MM.1S (cell line): ENCODE data around the gene GALNT10.

Experiments used
- DNase-seq: peaks from one replicate; pipeline ENCODE4 v3.0.0-alpha.2; 2015
- H2AFZ ChIP-seq: fragments of 300-600 bp; sonication (generic); 2 replicates; pipeline ENCODE4 v1.6.0; 2016; ENCODE audit warnings: antibody characterized with exemption, low read length
- H3F3A ChIP-seq: fragments of 300-600 bp; sonication (generic); 2 replicates; pipeline ENCODE4 v1.6.1; 2016; ENCODE audit warnings: mild to moderate bottlenecking, antibody characterized with exemption, low read length, moderate library complexity, mixed read lengths; ENCODE audit not compliant: insufficient read depth
- H3K27ac ChIP-seq: fragments of 300-600 bp; sonication (generic); 2 replicates; pipeline ENCODE4 v1.5.1; 2016; ENCODE audit warnings: mild to moderate bottlenecking, low read length
- H3K27me3 ChIP-seq: fragments of 300-600 bp; sonication (generic); replicated peaks from 2 replicates; pipeline ENCODE4 v1.6.0; 2016; ENCODE audit warnings: low read length; ENCODE audit not compliant: insufficient read depth
- H3K36me3 ChIP-seq: fragments of 300-600 bp; sonication (generic); replicated peaks from 2 replicates; pipeline ENCODE4 v1.6.1; 2016; ENCODE audit warnings: mild to moderate bottlenecking, low read length, mixed read lengths; ENCODE audit not compliant: insufficient read depth
- H3K4me1 ChIP-seq: fragments of 300-600 bp; sonication (generic); 2 replicates; pipeline ENCODE4 v1.6.1; 2016; ENCODE audit warnings: low read length, mixed read lengths
- H3K4me2 ChIP-seq: fragments of 300-600 bp; sonication (generic); 2 replicates; pipeline ENCODE4 v1.6.0; 2016; ENCODE audit warnings: low read depth, low read length
- H3K4me3 ChIP-seq: fragments of 300-600 bp; sonication (generic); 2 replicates; pipeline ENCODE4 v1.5.1; 2016; ENCODE audit warnings: low read length, mixed read lengths
- H3K79me2 ChIP-seq: fragments of 300-600 bp; sonication (generic); 2 replicates; pipeline ENCODE4 v1.6.1; 2016; ENCODE audit warnings: mixed run types, low read length, mixed read lengths
- H3K9ac ChIP-seq: fragments of 300-600 bp; sonication (generic); 2 replicates; pipeline ENCODE4 v1.6.1; 2016; ENCODE audit warnings: low read length, mixed read lengths
- H3K9me2 ChIP-seq: fragments of 300-600 bp; sonication (generic); replicated peaks from 2 replicates; pipeline ENCODE4 v1.6.1; 2016; ENCODE audit warnings: mild to moderate bottlenecking, low read length, mixed read lengths; ENCODE audit not compliant: insufficient read depth
- H3K9me3 ChIP-seq: fragments of 300-600 bp; sonication (generic); replicated peaks from 2 replicates; pipeline ENCODE4 v1.6.1; 2016; ENCODE audit warnings: mild to moderate bottlenecking, low read length, mixed read lengths; ENCODE audit not compliant: insufficient read depth
- H4K20me1 ChIP-seq: fragments of 300-600 bp; sonication (generic); 2 replicates; pipeline ENCODE4 v1.6.1; 2016; ENCODE audit warnings: mild to moderate bottlenecking, low read length, moderate library complexity, mixed read lengths; ENCODE audit not compliant: insufficient read depth
- CTCF ChIP-seq: fragments of 300-600 bp; sonication (generic); IDR thresholded peaks from 2 replicates; pipeline ENCODE4 v1.5.1; 2016; ENCODE audit warnings: antibody characterized with exemption, low read length, mixed read lengths
- EZH2 ChIP-seq: fragments of 300-600 bp; sonication (generic); optimal IDR thresholded peaks from 2 replicates; pipeline ENCODE3; 2017; ENCODE audit warnings: low read depth, mild to moderate bottlenecking, antibody characterized with exemption, low read length, mixed read lengths
- EZH2phosphoT487 ChIP-seq: fragments of 300-600 bp; sonication (generic); IDR thresholded peaks from 2 replicates; pipeline ENCODE4 v1.6.1; 2018; ENCODE audit warnings: antibody characterized with exemption, low read length

GALNT10 gene

GRCh38 chr5:154165886-154166285 is 24.6 kb upstream of the GALNT10 start:
- no peak overlapping the region for H3K27ac ChIP-seq
- TF ChIP-seq EZH2phosphoT487 (no peak), EZH2 (no peak), CTCF (no peak)
- no peak overlapping the region for H3K4me2 ChIP-seq
- H3K36me3 ChIP-seq = no peaks in the 10 kb centered on the region
- no peaks in the 10 kb centered on the region for H3K4me1 ChIP-seq
- H3K9me3 ChIP-seq = no peaks in the 10 kb centered on the region
- no peaks in the 10 kb centered on the region for H3K27me3 ChIP-seq
- H3F3A ChIP-seq = no peaks in the 10 kb centered on the region
- no peak overlapping the region for H3K9ac ChIP-seq
- no peaks in the 10 kb centered on the region for H3K9me2 ChIP-seq
- H4K20me1 ChIP-seq = no peaks in the 10 kb centered on the region
- DNase-seq = no peak
- H3K4me3 ChIP-seq = no peak overlapping the region
- no peaks in the 10 kb centered on the region for H3K79me2 ChIP-seq
- no peak overlapping the region for H2AFZ ChIP-seq

- no peaks in the 10 kb centered on the region for H3K79me2 ChIP-seq
- no peaks in the 10 kb centered on the region for H3K27me3 ChIP-seq
- no peaks in the 10 kb centered on the region for H3K9me2 ChIP-seq
- H3K4me2 ChIP-seq = no peak overlapping the region
- DNase-seq = no peak
- H3K27ac ChIP-seq = no peak overlapping the region
- no peak overlapping the region for H3K9ac ChIP-seq
- no peak overlapping the region for H2AFZ ChIP-seq
- no peak overlapping the region for H3K4me3 ChIP-seq
- H3F3A ChIP-seq = no peaks in the 10 kb centered on the region
- no peaks in the 10 kb centered on the region for H4K20me1 ChIP-seq
- H3K36me3 ChIP-seq = no peaks in the 10 kb centered on the region
- no peaks in the 10 kb centered on the region for H3K4me1 ChIP-seq
- TF ChIP-seq EZH2phosphoT487 (no peak), EZH2 (no peak)
- no peaks in the 10 kb centered on the region for H3K9me3 ChIP-seq
Observed at GRCh38 chr5:154166901-154167791, 23.4 kb upstream of the GALNT10 start.

- Histone ChIP-seq H3K4me1 (no peaks in the 10 kb centered on the region), H3K27me3 (no peaks in the 10 kb centered on the region), H3K4me2 (no peak overlapping the region), H3K9me2 (no peaks in the 10 kb centered on the region), H2AFZ (no peak overlapping the region), H3K9ac (no peak overlapping the region), H3K79me2 (no peaks in the 10 kb centered on the region), H4K20me1 (no peaks in the 10 kb centered on the region), H3K27ac (no peak overlapping the region), H3K4me3 (no peak overlapping the region), H3F3A (no peaks in the 10 kb centered on the region), H3K9me3 (no peaks in the 10 kb centered on the region), H3K36me3 (no peaks in the 10 kb centered on the region)
- no peak for DNase-seq
- TF ChIP-seq EZH2phosphoT487 (no peak), EZH2 (no peak), CTCF (no peak)
Observed at GRCh38 chr5:154168395-154168794, 22.1 kb upstream of the GALNT10 start.

GRCh38 chr5:154172785-154173184 is 17.7 kb upstream of the GALNT10 start:
- no peak overlapping the region for H3K27ac ChIP-seq
- H4K20me1 ChIP-seq = no peaks in the 10 kb centered on the region
- H3K4me1 ChIP-seq = no peaks in the 10 kb centered on the region

More at GRCh38 chr5:154172785-154173184, 17.7 kb upstream of the GALNT10 start:
- Histone ChIP-seq H3K9me3 (no peaks in the 10 kb centered on the region), H3K36me3 (no peaks in the 10 kb centered on the region), H3K27me3 (no peaks in the 10 kb centered on the region), H3K9me2 (no peaks in the 10 kb centered on the region), H3K4me3 (no peak overlapping the region), H3K4me2 (no peak overlapping the region), H3K9ac (no peak overlapping the region), H3K79me2 (no peaks in the 10 kb centered on the region), H2AFZ (no peak overlapping the region), H3F3A (no peaks in the 10 kb centered on the region)
- TF ChIP-seq EZH2phosphoT487 (no peak), EZH2 (no peak), CTCF (no peak)
- no peak for DNase-seq
